GM12892 (cell line): ENCODE results near the gene MGMT.

Experiments
- POLR2A ChIP-seq: IDR thresholded peaks from 2 replicates; pipeline ENCODE4 v1.6.1; 2011; ENCODE audit warnings: low read depth, low read length, control low read depth
- POLR2AphosphoS5 ChIP-seq: IDR thresholded peaks from 2 replicates; pipeline ENCODE4 v1.6.1; 2011; ENCODE audit warnings: low read depth, low read length, control low read depth
- TAF1 ChIP-seq: IDR thresholded peaks from 2 replicates; pipeline ENCODE4 v1.6.1; 2011; ENCODE audit warnings: low read depth, mild to moderate bottlenecking, control low read depth, low read length, borderline replicate concordance

GRCh38 chr10:129547608-129548007, 80.6 kb downstream of the MGMT start:
- no peak for TF ChIP-seq POLR2A
- TF ChIP-seq POLR2AphosphoS5: no peak
- no peak for TF ChIP-seq TAF1
